CD4-positive, alpha-beta T cell treated with Interleukin-15 for 1 hour (primary cell): ENCODE results near the gene MCRIP2.

Experiments used
- DNase-seq: peaks from one replicate; pipeline ENCODE4 v3.0.0-alpha.2; 2020

Gene MCRIP2

GRCh38 chr16:633336-634050 is 8.1 kb upstream of the MCRIP2 start:
- DNase-seq = no peak

DNA sequence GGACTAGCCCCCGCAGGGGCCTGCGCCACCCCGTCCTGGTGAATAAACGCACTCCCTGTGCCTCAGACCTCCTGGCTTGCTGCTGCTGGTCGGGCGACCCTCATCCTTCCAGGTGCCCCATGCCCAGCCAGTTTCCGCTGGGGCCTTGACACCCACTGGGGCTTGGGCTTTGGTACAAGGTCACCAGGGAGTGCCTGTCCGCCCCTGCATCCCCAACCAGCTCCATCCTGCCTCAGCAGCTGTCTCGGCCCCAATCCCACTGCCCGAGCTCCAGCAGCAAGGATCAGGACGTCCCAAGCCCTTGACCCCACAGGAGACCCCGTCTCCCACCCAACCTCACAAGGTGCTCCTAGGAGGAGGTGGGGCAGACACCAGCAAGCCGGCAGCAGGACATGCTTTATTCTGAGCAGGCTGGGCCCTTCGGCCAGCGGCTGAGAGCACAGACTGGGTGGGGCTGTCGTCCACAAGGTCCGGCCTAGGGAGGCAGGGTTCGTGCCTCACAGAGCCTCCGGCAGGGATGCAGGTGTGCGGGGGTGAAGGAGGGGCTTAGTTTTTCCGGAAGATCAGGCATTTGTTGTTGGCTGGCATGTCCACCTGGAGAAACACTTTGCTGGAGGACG is 7.5 kb upstream of the MCRIP2 start:
- DNase-seq = no peak

DNA sequence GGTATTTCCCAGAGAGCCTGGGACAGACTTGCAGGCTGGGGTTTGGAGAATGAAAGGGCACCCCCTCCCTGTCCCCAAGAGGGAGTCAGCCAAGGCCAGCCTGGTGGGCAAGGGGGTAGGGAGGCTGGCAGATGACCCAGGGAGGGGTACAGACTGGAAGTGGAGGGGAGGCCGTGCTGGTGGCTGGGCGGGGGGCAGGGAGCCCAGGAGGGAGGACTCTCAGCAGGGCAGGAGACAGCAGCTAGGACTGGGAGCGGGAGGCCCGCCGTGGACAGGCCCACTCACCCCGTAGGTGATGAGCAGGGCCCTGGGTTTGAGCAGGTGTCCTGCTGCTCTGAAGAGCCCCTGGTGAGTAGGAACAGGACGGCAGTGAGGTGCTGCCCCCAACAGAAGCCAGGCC is 6.6 kb upstream of the MCRIP2 start:
- DNase-seq = no peak

DNA sequence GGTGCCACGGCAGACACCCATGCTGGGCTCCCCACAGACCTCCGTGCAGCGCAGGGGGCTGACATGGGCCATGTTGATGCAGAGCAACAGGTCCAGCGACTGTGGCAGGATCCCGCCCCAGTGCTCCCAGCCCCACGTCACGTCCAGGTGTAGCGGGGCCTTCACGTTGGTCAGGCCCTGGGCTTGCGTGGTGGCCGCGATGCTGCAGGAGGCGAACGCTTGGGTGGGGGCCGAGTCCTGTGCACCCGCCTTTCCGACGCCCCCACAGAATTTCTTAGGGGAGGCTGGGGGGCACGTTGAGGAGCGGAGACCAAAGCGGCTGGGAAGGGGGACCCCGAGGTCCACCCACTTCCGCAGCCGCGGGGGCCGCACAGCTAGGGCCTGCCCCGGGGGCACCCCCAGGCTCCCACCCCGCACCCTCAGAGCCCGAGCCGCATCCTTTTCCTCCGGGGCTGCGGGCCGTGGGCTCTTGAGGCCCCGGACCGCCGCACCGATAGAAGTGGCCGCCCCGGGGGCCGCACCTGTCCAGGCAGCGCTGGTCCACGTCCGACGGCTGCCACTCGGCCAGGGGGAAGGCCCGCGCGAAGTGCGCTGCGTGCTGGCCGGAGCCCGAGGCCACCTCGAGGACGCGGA is 5.9 kb upstream of the MCRIP2 start:
- DNase-seq = no peak

- peak; percentile 95 for DNase-seq
These were observed 5.2 kb upstream of the MCRIP2 start, which contains the start of gene METTL26 for GRCh38 chr16:636206-637080. Gene METTL26, minus strand, starts transcription at chr16:636305. Its CDS starts 15 bp downstream, at chr16:636290.

DNA sequence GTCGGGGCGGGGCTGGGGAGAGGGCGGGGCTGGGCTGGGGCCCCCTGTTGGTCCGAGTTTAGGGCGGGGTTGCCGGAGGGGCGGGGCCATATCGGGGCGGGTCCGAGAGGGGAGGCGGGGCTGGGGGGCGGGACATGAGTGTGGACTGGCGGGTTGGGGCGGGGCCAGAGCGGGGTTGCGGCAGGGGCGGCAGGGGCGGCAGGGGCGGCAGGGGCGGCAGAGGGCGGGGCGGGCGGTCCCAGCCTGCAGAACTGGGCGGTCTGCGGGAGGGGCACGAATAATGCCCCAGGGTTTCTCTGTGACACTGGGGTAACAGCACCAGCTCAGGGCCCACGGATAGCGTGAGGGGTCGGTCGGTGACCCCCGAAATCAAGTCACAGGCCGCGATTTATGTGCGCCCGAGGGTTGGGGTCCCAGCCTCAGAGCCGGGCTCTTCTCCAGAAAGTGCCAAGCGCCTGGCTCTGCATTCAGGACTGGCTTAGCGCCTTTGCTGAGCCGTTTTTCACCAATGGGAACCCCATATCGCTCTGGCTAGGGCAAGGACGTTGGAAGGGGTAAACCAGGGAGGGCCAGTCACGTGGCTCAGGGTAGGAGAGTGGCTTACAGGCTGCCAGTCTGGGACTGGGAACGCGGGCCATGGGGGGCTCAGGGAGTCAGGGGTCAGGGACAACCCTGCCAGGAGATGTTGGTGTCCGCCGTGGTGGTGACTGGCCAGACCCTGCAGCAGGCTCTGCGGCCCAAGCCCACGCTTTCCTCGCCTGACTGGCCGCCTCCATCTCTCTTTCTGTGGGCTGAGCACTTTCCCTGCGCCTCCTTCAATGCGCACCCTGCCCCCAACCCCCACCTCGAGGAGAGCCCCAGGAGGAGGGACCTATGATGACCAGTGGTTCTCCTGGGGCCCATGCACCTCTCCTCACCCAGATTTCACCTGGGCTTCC is 4.3 kb upstream of the MCRIP2 start:
- DNase-seq = peak; percentile 86

DNA sequence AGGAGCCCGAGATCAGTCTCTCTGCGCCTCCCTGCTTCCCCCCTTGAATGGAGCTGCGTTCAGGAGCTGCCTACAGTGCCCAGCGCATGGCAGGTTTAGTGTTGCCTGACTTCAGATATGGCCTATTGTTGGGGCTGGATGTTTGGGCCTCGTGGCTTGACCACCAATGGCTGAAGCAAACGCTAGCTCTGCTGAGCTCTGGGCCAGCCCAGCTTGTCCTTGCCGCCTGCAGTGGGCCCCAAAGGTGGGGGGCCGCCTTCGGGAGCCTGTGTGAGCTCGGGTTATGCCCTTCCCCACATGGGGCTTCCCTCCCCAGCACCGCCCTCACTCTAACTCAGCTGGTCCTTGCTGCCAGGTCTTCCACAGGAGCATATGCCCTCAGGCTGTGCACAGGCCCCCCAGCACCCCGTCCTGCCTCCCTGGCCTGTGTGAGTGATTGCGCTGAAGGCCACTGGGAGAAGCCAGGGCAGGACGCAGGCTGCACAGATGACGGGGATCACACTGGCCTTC is 3.5 kb upstream of the MCRIP2 start:
- no peak for DNase-seq

GRCh38 chr16:638836-639235 is 2.8 kb upstream of the MCRIP2 start:
- DNase-seq = no peak

GRCh38 chr16:640614-641013 is 1.0 kb upstream of the MCRIP2 start:
- DNase-seq = no peak

GRCh38 chr16:642189-643049 is 791 bp downstream of the MCRIP2 start:
- peak; percentile 71 for DNase-seq

GRCh38 chr16:643050-643368 is 1.4 kb downstream of the MCRIP2 start:
- DNase-seq = no peak

DNA sequence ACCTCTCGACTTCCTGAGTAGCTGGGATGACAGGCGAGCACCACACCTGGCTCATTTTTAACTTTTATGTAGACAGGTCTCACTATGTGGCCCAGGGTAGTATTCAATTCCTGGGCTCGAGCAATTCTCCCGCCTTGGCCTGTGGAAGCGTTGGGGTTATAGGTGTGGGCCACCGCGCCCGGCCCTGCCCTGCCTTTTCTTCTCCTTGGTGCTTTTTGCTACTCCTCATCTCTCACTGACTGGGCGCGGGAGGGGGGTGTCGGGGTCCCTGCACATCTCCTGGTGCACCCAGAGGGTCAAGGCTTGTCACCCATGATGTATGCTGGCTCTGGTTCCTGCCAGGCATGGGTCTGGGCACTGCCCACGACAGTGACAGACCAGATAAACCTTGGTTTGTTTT is 2.9 kb downstream of the MCRIP2 start:
- DNase-seq = no peak

DNA sequence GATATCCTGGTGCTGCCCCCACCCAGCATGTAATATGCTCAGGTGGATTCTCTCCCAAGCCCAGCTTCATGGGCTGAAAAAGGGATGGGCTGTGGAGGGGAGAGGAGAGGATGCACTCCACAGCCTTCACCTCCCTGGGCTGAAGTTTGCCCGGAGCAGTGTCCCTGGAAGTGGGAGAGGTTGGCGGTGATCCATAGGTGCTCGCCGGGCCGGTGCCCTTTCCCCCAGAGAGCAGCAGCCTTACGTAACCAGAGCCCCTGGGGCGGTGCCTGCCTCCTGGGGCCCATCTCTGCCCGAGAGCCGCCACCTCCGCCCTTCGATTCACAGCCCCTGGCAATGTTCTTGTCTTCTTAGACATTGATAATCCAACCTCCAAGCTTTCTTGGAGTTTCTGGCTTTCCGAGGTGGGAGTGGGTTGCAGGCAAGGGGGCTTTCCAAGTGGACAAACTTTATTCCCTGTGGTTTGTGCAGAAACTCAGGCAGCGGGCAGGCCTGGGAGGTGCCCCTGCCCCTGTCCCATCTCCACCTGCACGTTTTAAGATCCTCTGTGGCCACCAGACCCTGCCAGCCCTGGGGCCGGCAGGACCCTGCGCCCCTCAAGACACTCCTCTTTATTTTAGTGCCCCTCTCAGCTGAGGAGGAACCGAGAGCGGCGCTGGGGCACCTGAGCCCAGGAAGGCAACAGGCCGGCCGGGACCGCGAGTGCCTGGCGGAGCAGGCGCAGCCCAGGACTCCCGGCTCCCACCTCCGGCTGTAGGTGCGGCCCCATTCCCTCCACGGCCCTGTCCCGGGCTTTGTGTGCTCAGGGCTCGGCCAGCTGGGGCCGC is 4.4 kb downstream of the MCRIP2 start:
- no peak for DNase-seq

- no peak for DNase-seq
These were observed 5.1 kb downstream of the MCRIP2 start for GRCh38 chr16:646679-647172.

DNA sequence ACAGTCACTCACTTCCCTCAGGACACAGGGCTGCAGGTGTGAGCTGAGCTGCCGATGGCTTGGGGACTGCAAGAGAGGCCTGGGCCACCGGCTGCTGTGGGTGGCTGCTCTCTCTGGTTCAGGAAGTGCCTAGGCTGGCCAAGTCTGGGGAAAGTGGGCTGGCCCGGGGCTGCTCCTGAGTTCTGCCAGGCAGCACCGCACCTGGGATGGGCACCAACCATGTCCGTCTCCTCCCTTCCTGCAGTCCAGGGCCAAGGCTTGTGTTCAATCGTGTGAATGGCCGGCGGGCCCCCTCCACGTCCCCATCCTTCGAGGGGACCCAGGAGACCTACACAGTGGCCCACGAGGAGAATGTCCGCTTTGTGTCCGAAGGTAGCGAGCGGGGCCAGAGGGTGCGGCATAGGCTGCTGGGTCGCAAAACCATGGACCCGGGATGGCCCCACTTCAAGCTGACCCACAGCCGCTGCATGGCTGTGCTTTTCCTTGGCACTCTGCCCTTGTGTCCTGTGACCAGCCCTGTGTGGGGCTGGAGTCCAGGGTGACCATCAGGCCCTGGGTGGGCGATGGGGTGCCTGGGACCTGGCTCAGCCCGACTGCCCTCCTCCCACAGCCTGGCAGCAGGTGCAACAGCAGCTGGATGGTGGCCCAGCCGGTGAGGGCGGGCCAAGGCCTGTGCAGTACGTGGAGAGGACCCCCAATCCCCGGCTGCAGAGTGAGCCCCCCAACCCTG is 5.7 kb downstream of the MCRIP2 start:
- no peak for DNase-seq

DNA sequence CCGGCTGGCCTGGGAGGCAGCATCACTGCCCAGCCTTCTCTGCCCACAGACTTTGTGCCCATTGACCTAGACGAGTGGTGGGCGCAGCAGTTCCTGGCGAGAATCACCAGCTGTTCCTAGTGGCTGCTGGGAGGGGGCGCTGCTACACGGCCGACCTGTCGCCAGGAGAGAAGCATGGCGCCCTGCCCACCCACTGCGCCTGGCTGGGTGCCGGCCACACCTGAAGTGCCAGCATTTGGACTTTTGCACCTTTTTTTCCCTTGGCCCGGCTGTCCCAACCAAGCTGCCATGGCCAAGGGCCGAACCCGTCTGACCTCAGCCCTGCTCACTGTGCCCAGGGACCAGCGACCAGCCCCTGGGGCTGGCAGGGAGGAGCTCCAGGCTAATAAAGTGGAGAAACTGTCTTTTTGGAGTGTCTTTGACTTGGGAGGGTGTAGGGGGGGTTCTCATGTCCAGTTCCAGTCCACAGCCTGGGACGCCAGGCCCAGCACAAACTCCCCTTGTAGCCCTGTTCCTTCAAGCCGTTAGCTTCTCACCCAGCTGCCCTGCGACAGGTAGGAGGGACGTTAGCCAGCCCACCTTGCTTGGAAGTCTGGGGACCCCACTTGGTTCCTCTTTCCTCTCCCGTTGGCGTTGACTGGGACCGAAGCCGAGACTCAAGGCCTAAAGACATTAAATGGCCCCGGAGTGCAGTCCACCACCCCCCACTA is 6.6 kb downstream of the MCRIP2 start:
- DNase-seq = no peak

DNA sequence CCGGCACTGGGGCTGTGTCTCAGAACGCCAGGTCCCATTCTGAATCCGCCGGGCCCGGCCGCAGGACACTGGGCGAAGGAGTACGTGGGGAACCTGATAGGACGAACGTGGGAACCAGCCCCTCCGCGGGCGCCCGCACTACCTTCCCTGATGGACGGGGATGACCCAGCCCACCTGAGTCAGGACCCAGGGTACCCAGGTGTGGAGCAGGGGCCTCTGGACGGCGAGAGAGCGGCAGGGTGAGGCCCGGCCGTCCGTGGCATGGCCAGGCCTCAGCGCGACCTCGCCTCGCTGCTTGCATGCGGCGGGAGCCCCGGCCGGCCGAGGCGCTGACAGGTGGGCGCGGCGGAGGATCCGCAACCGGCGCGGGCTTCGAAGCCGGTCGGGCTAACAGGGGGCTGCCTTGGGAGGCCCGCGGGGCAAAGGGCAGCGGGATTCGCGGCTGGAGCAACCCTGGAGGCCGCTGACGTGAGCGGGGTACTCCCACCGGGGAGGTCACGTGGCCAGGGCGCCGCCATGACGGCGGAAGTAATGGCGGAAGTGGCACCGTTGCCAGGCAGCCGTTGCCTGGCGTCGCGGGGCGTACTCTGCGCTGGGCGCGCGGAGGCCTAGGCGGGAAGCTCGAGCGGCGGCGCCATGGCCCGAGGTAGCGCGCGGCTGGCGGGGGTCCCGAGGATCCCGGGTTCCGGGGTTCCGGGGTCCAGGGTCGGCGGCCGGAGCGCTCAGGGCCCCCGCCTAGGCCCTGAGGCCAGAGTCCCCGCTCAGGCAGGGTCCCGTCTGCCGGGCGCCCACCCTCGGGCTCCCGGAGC is 7.4 kb downstream of the MCRIP2 start, which contains the start of gene WDR90:
WDR90 (plus strand) TSS at position 585 of the 809 bp plus-strand sequence; CDS start at position 637, 52 bp downstream.
- DNase-seq = peak; percentile 89
